ENCODE data around the gene RAB40B.

- TF ChIP-seq CTCF (IDR thresholded peaks at IDR 0.05; ENCODE audit: low read length) (no peak), EZH2phosphoT487 (IDR thresholded peaks at IDR 0.05; ENCODE audit: low read length) (no peak), EZH2 (optimal IDR thresholded peaks at IDR 0.05; ENCODE audit: low read depth, low read length) (no peak)
Measured at GRCh38 chr17:82692268-82692667, 6.2 kb downstream of the RAB40B start.
